Ramos (cell line): ENCODE data around the gene ZNF282.
"Not testable (repeated sequence)": the region's sequence is repeated elsewhere in the genome, so short reads cannot be mapped to it uniquely, and the experiment has no call there.

Source experiments
- in situ Hi-C: fragments of 300-500 bp; cut with MboI; formaldehyde crosslinking; loops from one replicate; pipeline ENCODE4 v1.14.3; 2022; ENCODE audit warnings: low sequenced_read_pairs; ENCODE audit not compliant: unreplicated experiment

ZNF282 gene

DNA sequence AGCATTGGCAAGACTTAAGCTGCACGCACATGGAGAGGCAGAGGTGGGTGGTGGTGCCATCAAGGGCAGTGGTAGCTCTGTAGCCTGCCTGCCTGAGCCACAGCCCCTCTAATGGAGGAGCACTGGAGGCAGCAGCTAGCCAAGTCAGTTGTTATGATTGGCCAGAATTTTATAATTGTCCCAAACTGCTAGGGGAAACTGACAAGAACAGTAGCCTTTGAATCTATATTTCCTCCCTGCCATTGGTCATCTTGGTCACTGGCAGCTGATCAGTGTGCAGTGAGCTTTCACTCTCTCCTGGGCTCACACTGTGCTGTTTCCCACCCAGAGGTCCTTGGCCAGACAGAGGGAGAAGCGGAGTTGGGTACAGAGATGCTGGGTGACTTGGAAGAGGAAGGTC, 57.0 kb downstream of the ZNF282 start:
- in situ Hi-C loops = no loop called here

DNA sequence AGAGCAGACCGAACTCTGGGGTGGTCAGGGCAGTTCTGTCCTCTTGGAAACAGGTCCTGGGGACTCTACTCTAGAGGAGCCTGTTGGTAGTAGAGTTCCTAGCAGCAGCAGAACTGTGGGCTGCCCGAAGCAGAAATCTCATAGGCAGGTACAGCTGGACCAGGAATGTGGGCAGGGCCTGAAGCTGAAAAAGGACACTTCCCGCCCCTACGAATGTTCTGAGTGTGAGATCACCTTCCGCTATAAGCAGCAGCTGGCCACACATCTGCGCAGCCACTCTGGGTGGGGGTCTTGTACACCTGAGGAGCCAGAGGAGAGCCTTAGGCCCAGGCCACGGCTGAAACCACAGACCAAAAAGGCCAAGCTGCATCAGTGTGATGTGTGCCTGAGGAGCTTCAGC, 58.3 kb downstream of the ZNF282 start:
- in situ Hi-C loops = no loop called here

DNA sequence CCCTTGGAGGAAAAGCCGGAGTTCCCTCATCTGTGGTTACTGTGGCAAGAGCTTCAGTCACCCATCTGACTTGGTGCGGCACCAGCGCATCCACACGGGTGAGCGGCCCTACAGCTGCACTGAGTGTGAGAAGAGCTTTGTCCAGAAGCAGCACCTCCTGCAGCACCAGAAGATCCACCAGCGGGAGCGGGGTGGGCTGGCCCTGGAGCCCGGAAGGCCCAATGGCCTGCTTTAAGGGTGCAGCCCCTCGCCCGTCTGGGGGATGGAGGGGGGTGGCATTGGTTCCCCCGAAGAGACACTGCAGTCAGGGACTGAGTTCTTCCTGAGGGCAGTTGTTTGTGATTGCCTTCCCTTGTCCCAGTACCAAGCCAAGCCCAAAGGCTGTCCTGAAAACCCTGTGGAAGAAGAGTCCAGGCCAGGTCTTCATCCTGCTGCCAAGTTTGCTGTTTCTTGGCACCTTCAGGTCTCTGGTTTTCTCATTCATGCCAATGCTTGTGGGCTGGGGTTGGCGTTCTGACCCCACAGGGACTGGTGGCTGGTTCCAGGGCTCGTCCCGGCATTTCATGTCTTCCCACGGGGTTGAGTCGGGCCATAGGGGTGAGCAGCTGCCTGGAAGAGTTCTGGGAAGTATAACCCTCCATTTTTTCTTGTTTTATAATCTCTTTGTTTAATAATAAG, 59.0 kb downstream of the ZNF282 start:
- in situ Hi-C loops = no loop called here

DNA sequence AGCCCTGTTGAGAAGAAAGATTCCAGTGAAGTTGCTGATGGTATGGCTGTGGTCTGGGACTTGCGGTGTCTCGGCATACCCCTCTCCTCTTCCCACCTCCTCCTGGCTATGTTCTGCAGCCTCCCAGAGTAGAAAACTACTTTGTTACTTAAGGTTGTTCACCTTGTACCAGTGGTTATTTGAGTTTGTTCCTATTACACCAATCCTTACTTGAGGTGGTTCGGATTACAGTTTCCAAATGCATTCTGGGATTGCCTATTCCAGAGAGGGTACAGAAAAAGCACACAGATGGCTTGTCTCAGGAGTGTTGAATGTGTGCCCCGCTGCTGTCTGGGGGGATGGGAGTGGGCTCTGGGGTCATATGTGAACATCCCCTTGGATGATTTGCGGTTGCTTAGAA, 59.8 kb downstream of the ZNF282 start:
- in situ Hi-C loops = no loop called here

DNA sequence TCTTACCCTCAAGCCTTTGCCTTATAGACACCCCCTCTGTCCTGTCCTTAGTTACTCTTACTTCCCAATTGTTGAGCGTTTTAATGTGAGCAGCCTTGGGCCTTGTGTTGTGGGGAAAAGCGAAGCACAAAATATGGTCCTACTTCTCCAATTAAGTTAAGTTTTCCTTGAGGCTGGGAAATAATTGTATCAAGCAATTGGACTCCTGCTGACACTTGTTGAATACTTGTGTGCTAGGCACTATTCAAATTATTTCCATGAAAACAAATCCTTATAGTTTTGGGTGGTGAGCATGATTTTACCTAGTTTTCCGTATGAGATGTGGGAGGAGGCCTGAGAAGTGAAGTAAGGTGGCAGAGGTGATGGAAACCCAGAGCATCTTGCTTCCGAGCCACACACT, 61.2 kb downstream of the ZNF282 start:
- in situ Hi-C loops = no loop called here

DNA sequence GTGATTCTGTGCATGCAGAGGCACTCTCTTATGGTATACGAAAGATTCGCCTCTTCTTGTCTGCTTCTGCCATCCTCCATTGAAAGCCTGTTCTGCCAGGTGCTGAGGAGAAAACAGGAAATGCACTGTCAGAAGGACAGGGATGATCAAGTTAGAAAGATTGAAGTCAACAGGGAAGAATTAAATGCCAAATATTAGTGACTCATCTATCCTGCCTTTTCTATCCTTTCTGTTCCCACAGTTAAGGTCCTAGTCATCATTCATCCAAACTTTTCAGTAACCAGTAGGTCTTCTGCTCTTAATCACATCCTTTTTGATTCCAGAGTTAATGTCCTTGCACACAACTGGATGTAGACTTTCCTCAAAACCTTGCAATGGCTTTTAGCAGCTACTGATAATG, 61.8 kb downstream of the ZNF282 start:
- in situ Hi-C loops = no loop called here

DNA sequence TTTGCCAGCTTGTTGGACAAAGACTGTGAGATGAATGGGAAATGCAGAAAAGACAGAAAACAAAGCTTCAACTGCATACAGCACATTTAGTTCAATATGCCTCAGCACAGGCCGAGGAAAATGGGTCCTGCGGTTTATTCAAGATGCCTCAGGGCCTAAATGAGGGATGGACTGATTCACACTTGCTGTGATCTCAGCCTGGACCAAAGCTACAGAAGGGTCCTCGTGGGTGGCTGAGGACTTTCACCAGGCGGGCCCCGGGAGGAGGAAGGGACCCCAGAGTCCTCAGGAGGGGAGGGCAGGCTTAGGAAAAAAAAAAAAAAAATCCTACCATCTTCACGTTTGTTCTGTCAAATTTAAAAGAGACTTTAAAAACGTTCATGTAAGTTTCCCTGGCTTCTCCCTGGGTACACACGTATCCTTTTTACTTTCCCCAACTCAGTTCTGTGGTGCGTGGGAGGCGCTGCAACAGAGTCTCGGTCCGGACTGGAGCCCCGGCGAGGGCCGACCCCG, 66.0 kb downstream of the ZNF282 start:
- in situ Hi-C loops = no loop called here

DNA sequence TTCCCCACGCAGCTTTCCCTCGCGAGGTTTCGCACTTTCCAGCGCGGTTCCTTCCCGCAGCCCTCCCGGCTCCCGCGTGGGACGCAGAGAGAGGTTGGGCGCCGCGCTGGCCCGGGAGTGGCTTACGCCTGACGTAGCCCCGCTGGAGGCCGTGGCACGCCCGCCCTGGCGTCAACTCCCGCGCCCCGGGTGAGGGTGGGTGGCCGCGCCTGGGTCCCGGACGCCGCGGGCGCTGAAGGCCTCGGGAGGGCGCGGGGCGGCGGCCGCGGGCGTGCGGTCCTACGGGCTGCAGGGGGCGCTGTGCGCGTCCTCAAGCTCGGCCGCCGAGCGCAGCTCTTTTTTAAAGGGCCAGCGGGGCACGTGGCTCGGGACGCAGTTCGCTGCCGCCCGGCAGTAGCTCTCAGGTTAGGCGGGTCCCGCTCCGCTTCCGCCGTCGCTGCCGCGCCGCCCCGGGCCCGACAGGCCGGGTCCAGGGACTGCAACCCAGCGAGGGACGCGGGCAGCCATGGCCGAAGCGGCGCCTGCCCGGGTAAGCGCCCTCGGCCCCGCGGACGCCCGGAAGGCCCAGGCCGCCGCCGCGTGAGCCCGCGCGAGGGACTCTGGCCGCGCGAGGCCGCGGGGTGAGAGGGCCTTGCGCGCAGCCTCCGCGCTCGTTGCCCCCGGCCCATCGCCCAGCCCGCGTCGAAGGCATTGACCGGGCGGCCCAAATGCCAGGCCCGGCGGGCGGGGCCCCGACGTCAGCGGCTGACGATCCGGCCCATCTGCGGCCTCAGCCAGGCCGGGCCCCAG, 66.7 kb downstream of the ZNF282 start, which contains the start of gene ZNF783:
TSS of gene ZNF783 (plus strand) at position 368 of the 789 bp plus-strand sequence. CDS start at position 506, 138 bp downstream.
- in situ Hi-C loops = no loop called here

DNA sequence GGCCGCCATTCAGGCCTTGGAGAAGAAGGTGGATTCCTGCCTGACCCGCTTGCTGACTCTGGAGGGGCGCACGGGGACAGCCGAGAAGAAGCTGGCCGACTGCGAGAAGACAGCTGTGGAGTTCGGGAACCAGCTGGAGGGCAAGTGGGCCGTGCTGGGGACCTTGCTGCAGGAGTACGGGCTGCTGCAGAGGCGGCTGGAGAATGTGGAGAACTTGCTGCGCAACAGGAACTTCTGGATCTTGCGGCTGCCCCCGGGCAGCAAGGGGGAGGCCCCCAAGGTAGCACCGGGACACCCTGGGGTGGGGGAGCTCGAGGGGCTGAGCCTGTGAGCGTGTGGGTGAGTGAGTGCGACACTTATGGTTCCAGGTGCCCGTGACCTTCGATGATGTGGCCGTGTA, 71.1 kb downstream of the ZNF282 start:
- in situ Hi-C loops = no loop called here

DNA sequence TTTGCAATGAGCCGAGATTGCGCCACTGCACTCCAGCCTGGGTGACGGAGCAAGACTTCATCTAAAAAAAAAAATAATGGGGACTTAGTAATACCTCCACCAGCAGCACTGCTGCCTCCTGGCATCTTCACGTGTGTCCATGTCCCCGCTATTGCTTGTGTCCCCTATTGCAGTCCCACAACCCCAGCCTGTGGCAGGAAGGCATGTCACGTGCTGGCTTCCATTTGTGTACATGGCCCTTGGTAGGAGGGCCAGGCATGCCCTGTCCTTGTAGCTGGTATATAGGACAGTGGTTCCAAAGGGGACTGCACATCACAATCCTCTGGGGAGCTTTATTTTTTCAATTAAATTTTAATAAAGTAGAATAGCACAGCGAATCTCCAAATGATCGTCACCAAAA, 72.4 kb downstream of the ZNF282 start:
- in situ Hi-C loops = no loop called here

DNA sequence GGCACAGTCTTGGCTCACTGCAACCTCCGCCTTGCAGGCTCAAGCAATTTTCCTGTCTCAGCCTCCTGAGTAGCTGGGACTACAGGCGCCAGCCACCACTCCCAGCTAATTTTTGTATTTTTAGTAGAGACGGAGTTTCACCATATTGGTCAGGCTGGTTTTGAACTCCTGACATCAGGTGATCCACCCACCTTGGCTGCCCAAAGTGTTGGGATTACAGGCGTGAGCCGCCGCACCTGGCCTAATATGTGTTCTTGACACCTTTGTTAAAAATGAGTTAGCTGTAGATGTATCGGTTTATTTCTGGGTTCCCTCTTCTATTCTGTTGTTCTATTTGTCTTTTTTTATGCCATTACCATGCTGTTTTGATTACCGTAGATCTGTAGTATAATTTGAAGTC, 79.1 kb downstream of the ZNF282 start:
- in situ Hi-C loops = not testable (repeated sequence)
